NCI-H748 (cell line): ENCODE measurements around the gene ALDH3B1.
A peak's percentile ranks its signal among the peaks of the same experiment; 100 is the strongest.

ENCODE experiments used
- DNase-seq: peaks from one replicate; lab custom pipeline; 2025; ENCODE audit not compliant: unreplicated experiment; lab: John Stamatoyannopoulos, UW

Gene ALDH3B1

DNA sequence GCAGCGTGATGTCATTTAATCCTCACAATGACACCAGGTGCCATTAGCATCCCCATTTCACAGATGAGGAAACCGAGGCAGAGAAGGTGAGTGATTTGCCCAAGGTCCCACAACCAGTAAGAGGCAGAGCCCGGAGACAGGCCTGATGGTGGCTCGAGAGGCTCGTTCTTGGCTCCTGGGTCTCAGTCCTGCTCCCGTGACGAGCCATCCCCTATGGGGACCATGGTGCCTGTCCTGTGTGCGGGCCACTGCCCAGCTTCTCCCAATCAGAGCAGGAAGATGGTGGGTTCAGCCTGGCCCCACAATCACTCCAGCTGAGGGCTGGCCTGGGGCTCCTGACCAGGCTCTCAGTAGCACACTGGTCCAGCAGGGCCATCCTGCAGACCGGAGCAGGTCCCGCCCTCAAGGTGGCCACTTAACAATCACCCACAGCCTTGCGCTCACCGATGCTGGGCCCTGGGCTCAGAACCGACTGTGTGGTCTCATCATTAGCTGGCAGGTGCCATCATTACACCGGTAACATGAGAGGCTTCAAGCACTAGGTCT, 3.6 kb downstream of the ALDH3B1 start:
- DNase-seq, result no peak

DNA sequence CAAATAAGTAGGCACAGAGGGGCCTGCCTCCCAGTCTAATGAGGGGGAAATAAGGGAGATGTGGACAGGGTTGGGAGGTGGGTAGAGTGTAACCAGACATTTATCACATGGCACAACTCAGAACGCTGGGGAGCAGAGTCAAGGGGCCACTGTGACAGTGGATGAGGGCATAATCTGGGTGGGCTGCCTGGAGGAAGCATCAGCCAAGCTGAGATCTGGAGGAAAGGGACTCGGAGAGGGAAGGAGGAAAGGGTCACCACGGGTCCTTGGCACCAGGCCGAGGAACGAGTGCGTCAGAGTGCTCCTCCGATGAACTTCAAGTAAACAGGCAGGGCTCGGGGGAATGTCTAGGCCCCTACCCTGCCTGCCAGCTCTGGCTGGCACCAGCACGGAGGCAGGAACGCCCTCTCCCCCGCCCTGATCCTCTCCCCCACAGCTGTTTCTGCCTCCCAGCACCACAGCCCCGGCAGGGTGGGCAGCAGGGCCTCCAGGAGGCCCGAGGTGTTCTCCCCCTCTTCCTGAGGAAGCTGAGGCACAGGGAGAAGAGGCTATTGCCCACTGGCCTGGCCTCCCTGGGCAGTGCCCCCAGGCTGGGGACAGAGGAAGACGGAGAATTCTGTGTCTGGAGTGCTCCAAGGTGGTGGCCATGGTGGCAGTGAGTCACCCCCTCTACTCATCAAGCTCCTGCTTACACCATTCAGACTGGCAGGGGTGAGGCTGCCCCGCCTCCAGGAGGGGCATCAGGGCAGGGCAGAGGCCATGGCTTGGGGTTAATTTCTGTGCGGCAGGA, 4.2 kb downstream of the ALDH3B1 start:
- no peak for DNase-seq

DNA sequence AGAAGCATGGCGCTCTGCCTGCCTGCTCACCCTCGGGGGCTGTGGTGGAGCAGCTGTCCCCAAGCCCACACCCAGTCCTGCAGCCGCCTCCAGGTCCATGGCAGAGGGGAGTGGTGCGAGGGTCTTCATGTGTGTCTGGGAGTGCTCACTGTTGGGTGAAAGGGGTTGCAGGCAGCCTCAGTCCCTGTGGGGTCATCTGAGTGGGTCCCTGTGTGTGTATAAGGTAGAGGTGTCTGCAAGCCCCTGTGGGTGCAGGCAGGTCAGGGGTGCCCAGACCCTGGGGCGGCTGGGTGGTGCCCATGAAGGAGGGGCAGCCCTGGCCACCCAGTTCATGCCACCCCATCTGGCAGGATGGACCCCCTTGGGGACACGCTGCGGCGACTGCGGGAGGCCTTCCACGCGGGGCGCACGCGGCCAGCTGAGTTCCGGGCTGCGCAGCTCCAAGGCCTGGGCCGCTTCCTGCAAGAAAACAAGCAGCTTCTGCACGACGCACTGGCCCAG, 4.9 kb downstream of the ALDH3B1 start:
- no peak for DNase-seq

DNA sequence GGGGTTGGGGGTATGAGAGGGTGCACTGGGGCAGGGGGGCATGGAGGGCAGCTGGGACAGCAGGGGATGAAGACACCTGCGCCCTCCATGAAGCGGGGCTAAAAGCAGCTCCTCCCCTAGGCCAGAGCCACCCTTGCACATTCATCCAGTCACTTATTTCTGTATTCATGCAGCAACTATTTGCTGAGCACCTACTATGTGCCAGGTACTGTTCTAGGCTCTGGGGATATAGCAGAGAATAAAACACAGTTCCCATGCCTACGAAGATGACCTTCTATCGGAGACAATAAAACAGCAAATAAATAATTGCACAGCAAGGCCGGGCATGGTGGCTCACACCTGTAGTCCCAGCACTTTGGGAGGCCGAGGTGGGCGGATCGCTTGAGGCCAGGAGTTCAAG, 5.3 kb downstream of the ALDH3B1 start:
- DNase-seq, result no peak

DNA sequence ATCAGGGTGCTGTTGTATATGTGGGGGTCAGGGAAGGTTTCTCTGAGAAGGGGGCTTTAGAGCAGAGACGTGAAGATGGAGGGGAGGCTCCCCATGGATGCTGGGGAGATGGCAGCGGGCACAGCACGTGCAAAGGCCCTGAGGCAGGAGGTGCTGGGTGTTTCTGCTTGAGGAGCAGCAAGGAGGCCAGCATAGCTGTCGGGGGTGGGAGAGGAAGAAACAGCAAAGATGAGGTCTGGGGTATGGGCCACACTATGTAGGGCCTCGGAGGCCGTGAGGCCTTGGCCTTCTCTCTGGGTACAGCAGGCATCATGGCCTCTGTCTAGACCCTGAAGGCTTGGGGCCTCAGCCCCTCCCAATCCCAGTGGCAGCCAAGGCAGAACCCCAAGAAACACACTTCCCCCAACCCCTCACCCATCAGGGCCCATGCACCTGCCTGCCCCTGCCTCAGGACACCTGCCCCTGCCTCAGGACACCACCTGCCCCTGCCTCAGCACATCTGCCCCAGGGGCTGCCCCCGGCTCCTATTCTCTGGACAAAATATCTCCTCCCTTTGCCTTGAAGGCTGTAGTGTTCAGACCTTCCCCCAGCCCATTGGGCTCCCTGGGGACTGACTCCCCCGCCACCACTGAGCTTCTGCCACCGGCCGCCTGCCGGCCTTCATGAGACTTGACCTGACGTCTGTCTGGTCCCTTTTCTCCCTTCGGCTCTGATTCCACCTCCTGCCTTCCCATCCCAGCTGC, 6.2 kb downstream of the ALDH3B1 start:
- no peak for DNase-seq

DNA sequence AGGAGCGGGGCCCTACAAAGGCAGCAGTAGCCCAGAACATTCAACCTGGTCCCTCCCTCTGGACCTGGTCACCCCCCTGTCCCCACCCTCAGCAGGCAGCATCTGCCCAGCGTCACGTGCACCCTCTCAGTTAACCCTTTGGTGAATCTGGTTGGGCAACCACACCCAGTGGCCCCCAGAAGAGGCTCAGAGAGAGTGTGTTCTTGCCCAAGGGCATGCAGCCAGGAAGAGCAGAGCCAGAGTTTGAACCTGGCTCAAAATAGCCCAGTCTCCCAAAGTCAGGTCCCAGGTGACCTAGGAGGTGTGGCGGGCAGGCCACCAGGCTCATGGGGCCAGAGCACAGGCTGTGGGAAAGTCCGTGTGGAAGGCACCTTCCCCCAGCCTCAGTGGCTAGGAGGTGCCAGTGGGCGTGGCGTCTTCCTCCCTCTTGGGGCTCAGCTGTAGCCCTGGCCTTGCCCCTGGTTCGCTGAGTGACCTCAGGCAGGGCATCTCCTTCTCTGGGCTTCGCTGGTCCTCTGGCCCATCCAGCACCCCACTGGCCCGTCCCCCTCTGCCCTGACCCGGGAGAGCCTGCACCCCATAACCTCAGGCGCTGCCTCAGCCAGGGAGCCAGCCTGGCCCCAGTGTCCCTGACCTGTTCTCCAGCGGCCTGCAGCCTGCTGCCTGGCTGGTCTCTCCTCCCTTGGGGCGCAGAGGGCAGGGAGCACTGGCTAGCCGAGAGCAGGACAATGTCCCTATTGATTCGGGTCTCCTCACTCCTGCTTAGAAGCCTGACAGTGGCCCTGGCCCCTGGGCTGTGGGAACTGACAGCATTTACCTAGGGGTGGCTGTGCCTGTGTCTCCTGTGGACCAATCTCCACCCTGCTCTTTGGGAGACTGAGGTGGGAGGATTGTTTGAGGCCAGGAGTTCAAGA, 7.0 kb downstream of the ALDH3B1 start:
- no peak for DNase-seq

DNA sequence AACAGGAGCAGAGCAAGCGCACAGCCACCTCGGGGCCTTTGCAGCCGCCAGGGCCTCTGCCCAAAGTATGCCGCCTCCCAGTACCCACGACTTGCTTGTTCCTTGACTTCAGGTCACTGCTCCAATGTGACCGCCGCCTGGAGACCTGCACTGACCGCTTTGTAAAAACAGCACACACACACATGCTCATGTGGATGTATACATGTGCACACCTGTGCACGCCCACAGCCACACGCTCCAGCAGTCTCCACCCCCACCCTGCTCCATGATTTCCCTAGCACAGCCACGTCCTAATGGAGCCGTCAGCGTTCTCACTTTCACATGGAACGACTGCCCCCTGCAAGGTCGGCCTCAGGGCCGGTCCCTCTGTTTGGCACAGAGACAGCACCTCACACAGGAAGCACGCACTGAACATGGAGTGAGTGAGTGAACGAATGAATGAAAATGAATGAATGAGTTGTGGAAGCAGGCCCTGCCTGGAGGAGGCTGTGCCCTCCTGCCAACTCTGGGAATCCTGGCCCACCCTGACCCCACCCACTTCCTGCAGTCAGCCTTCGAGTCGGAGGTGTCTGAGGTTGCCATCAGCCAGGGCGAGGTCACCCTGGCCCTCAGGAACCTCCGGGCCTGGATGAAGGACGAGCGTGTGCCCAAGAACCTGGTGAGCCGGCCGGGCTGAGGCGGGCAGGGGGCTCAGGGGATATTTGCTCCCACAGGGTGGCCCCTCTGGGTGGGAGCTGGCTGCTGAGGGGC, 8.0 kb downstream of the ALDH3B1 start:
- no peak for DNase-seq

DNA sequence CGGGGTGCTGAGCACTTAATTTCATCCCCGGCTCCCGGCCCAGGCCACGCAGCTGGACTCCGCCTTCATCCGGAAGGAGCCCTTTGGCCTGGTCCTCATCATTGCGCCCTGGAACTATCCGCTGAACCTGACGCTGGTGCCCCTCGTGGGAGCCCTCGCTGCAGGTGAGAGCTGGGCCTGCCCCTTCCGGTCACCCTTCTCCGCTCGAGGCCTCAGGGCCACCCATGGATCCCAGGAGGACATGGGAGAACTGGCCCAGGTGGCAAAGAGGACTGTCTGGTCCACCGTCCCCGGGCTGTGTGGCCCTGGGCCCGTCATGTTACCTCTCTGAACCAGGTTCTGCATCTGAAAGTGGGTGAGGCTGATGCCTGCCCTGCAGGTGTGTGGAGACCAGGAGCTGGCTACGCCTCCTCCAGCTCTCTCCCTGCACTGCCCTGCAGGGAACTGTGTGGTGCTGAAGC, 8.6 kb downstream of the ALDH3B1 start:
- DNase-seq, result no peak

DNA sequence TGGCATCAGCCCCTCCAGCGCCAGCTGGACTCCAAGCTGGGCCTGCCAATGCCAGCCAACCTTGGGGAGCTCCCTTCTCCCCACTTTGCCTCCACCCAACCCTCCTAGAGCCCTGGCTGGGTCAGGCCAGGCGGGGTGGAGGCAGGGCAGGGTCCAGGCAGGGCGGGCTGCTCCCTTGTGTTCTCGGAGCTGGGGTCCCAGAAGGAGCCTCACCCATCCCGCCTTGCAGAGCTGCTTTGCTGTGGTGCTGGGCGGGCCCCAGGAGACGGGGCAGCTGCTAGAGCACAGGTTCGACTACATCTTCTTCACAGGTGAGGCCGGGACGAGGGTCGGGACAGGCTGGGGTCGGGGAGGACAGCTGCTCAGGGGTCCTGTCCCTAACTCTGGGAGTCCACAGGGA, 9.4 kb downstream of the ALDH3B1 start:
- no peak for DNase-seq

DNA sequence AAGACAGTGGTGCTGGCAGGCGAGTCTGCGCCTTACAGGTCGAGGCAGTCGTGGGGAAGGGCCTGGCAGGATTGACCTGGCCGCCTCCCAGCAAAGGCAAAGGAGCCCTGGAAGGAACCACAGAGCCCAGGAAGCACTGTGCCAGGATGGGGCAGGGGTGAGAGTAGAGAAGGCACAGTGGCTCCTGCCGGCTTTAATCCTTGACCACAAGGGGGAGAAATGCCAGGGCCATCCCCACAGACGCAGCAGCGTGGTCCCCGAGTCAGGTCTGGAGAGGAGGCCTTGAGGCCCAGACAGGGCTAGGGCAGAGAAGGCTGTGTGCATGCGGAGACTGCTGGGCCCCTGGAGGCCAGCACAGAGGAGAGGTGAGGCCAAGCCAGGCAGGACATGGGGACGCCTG, 10.4 kb downstream of the ALDH3B1 start:
- no peak for DNase-seq

DNA sequence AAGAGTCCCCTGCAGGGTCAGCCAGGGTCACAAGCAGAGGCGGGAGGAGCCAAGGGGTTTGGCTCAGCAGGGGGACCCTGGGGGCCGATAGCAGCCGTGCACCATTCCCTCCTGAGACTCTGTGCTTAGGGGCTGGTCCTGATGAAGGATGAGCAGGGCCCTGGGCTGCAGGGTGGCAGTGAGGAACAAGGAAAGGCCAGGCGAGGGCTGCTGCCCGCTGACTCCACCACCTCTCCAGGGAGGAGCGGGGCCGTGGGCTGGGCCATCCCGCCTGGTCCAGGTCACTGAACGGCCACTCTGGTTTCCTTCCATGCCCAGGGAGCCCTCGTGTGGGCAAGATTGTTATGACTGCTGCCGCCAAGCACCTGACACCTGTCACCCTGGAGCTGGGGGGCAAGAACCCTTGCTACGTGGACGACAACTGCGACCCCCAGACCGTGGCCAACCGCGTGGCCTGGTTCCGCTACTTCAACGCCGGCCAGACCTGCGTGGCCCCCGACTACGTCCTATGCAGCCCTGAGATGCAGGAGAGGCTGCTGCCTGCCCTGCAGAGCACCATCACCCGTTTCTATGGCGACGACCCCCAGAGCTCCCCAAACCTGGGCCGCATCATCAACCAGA, 11.2 kb downstream of the ALDH3B1 start:
- no peak for DNase-seq

DNA sequence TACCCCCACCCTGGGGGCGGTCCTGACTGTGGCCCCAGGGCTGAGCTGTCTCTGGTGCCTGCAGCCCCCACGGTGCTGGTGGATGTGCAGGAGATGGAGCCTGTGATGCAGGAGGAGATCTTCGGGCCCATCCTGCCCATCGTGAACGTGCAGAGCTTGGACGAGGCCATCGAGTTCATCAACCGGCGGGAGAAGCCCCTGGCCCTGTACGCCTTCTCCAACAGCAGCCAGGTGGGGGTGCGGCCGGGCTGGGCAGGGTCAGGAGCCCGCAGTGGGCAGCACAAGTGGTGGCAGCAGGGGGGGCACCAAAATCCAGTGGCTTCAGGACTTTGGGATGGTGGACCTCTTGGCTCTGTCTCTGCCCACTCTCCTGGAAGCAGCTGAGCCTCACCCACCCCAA, 12.4 kb downstream of the ALDH3B1 start:
- no peak for DNase-seq

DNA sequence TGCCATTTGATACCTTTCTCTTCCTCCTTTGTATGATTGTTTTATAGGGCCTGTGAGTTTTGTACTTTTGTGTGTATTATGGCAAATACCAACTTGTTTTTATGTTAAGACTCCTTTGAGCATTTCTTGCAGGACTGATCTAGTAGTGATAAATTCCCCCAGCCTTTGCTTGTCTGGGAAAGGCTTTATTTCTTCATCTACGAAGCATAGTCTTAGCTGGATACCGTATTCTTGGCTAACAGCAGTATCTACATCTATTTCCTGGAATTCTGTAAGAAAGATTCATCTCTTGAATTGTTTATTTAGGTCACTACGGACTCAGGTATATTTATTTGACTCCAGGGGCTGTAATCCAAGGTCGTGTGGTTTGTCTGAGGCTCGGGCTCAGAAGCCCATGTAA, 14.4 kb downstream of the ALDH3B1 start:
- no peak for DNase-seq

DNA sequence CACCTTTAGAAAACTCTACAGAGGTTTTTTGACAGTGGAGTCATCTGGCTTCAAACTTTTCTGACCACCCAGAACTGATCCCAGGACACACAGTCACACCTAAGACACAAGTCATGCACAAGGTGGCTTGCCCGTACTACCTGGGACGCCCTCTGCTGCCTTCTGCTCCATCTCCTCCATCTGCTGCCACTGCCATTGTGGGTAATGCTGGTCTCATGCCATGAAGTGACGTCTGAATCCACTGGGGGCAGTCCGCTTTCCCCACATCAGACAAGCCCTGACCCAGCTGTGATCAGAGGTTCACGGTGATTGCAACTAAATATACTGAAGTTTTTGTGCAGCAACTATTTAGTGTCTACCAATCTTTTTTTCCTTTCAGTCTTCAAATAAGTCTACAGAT, 14.9 kb downstream of the ALDH3B1 start:
- no peak for DNase-seq

DNA sequence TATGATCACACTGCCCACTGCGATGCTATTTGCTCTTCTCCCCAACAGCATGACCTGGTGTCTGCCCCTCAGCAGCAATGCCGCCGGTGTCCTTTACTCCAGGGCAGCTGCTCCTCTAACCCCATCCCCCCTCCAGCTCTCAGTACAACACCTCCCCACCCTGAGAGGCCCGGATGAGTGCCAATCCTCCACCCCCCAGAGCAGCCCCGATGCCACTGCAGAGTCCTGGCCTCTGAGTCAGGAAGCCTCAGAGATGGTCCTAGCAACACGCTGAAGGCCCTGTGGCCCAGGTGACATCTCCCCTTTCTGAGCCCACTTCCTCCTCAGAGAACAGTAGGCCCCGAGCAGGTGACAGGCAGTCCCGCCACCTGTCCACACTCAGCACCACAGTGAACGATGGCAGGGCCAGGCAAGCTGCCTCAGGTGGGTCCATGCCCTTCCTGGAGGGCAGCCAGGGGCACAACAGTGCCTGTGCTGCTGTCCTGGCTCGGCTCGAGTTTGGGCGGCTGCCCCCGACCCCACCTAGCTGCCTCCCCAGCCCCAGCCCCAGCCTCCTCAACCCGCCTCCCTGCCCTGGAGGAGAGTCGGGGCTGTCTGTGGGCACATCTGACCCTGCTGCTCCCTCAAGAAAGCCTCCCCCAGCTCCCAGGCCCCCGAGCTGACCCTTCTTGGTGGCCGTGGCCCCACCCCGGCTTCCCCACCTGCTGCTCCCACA, 16.4 kb downstream of the ALDH3B1 start:
- DNase-seq, result no peak

DNA sequence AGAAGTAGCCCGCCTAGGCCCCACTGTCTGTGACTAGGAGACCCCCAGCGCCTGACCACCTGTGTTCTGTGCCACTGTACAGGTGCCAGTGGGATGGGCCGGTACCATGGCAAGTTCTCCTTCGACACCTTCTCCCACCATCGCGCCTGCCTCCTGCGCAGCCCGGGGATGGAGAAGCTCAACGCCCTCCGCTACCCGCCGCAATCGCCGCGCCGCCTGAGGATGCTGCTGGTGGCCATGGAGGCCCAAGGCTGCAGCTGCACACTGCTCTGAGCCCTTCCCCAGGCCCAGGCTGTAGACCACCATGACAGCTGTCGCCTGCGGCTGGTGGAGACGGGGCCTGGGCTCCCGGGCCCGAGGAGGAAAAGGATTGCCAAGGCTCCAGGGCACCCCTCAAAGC, 17.5 kb downstream of the ALDH3B1 start:
- DNase-seq, result no peak

DNA sequence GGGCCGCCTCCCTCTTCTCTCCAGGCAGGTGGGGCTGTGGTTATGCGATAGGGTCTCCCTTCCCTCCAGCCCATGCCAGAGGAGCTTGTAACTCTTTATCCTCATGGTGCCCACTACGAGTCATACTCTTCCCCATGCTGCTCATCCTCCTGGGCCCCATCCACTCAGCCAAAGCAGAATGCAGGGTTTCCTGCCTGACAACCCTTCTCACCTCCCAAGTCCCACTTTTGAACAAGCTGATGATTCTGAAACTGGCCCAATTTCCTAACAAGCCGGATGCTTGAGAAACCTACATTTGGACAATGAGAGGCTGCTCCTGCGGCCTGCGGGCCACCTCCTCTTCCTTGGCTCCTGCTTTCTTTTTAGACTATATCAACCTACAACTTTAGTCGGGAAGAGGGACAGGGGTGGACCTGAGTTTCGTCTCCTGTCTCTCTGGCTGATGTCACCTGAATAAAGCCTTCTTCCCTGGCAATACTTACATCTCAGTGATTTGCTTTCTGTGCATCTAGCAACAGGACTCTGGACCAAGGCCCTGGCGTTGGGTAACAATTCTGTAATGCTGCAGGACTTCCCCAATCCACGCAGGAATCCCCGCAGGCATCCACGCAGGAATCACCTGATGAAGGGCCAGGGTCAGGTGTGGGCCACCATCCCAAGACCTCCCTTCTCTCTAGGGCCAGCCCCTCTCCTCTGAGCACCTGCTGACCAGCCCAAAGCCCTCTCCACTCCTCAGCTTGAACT, 18.8 kb downstream of the ALDH3B1 start:
- DNase-seq, result no peak

DNA sequence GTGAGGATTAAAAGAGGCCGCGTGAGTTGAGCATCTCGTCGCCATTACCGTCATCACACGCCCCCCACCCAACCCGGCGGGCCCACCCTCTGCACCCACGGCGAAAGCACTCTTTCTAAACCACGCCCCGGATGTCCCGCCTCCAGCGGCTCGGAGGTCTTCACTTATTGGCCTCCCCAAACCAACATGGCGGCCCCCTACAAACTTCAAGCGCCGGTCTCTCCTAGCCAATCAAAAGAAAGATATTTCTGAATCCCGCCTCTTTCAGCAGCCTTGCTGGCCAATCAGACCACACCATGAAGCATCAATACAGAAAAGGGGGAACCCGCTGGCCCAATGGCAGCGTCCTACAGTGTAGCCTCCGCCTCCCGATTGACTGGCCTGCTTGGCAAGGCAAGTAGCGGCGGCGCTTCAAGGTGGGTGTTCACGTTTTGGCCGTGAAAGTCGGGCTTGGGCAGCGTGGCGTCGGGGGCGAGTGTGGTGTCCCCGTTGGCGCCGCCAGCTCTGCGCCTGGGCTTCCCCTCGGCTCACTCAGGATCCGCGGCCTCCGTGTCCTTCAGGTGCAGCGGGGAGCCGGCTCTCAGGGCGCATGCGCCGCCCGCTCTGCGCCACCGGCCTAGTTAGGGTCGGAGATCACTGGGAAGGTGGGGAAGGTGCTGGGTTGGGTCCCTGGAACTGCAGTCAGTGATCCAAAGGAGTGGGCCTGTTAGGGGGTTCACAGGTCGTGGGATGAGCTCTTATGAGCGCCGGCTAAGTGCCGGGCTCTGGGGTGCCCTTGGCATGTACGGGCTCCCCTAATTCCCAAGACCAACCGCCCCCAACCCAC, 20.4 kb downstream of the ALDH3B1 start, which contains the start of gene NDUFS8:
Gene NDUFS8, plus strand, starts transcription at position 364 of the 826 bp plus-strand sequence. CDS start 1,471 bp downstream, outside the sequence.
- peak; percentile 99 for DNase-seq
